ENCODE data around the gene MEGF6.
A peak's percentile ranks its signal among the peaks of the same experiment; 100 is the strongest.

Gene MEGF6

DNA sequence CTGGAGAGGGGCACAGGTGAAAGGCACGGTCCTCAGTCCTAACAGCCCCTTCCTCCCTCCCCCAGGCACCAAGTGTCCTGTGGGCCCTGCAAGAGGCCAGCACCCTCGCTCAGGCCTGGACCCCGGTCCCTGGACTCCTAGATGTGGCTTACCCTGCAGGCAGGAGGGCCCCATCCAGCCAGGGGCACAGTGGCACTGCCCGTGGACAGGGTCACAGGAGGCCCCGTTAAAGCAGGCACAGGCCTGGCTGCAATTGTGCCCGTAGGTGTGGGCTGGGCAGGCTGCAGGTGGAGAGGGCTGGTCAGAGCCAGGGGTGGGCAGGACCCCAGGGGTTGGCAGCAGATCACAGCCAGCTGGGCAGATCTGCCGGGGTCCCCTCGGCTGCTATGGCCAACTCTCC is 112.3 kb downstream of the MEGF6 start:
- no peak for DNase-seq

DNA sequence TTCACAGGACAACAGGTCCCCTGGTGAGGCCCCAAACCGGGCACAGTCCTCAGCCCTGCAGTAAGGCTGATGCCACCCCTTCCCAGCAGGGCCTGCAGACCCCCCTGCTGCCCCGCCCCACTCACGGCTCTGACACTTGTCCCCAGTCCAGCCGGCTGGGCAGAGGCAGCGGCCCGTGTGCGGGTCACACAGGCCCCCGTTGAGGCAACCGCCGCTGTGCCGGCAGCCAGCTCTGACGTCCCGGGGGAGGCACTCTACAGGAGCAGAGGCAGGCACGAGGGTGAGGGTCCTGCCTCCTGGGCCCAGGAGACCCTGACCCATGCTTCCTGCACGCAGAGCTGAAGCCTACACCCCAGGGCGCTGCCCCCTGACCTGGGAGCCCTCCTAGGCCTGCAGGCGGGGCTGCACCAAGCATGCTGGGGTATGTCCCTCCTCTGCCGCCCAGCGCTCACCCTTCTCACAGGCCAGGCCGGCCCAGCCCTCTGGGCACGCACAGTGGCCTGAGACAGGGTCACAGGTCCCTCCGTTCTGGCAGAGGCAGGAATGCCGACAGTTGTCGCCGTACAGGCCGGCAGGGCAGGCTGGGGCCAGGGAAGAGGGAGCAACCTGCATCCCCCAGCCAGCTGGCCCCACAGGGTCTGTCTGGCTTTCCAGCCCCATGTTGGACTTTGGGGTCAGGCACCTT is 112.9 kb downstream of the MEGF6 start:
- no peak for DNase-seq

DNA sequence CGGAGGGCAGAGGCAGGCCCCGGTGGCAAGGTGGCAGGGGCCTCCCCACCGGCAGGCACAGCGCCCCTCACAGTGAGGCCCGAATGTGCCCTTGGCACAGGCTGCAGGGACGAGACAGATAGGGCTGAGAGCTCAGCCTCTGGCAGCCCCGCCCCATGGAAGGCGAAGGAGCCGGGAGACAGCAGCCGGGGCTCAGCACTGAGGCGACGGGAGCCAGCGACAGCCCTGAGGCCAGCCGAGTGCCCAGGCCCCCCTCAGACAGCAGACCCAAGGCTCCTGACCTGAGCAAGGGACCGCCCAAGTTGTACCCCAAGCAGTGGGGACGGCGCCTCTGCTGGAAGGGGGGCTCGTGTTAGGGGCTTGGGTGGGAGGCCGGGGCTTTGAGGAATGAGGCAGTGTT is 113.8 kb downstream of the MEGF6 start:
- no peak for DNase-seq

DNA sequence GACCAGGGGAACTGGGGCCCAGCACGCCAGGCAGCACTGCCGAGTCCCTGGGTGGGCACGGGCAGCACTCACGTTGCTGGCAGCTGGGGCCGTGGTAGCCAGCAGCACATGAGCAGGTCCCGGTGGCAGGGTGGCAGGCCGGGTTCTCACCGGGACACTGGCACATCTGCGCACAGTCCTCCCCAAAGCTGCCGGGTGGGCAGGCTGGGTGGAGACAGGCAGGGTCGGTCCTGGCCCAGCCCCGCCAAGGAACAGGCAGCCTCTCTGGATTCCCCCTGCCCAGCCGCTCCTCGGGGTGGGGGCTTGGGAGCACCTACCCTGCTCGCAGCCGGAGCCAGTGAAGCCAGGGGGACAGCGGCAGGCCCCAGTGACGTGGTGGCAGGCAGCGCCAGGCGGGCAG is 114.4 kb downstream of the MEGF6 start:
- no peak for DNase-seq

DNA sequence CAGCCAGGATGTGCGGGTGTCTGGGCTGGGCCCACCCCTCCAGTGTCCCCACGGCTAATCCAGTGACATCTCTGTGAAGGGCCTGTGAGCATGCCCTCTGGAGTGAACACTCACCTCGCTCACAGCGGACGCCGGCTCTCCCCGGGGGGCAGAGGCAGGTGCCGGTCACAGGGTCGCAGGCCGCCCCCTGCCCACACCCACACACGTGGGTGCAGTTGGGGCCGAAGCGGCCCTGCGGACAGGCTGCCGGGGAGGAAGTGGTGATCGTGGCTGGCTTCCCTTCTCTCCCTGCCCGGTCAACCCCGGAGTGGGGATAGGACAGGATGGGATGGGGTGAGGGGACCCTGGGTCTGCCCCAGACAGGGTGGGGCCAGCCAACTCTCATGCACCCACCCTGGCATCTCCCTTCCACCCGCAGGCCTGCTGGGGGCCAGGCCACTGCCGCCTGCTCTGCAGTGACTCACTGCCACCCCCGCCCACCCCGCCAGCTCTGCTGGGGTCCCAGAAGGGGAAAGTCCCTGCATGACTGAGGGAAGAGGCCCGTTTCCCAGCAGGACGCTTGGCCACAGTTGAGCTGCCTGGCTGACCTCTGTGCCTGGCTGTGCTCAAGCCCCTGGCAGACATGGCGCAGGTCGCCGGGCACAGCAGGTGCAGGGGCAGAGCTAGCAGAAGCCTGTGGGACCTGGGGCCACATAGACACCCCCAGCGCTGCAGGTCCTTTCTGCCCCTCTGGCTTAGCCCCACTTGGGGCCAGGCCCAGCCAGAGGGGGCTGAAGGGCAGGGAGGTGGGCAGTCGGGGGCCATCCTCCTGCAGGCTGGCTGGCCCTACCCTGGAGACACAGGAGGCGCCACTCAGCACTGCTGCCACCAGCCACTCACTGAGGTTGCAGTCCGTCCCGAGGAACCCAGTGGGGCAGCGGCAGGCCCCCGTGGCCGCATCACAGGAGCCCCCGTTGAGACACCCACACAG is 115.2 kb downstream of the MEGF6 start:
- DNase-seq: no peak

DNA sequence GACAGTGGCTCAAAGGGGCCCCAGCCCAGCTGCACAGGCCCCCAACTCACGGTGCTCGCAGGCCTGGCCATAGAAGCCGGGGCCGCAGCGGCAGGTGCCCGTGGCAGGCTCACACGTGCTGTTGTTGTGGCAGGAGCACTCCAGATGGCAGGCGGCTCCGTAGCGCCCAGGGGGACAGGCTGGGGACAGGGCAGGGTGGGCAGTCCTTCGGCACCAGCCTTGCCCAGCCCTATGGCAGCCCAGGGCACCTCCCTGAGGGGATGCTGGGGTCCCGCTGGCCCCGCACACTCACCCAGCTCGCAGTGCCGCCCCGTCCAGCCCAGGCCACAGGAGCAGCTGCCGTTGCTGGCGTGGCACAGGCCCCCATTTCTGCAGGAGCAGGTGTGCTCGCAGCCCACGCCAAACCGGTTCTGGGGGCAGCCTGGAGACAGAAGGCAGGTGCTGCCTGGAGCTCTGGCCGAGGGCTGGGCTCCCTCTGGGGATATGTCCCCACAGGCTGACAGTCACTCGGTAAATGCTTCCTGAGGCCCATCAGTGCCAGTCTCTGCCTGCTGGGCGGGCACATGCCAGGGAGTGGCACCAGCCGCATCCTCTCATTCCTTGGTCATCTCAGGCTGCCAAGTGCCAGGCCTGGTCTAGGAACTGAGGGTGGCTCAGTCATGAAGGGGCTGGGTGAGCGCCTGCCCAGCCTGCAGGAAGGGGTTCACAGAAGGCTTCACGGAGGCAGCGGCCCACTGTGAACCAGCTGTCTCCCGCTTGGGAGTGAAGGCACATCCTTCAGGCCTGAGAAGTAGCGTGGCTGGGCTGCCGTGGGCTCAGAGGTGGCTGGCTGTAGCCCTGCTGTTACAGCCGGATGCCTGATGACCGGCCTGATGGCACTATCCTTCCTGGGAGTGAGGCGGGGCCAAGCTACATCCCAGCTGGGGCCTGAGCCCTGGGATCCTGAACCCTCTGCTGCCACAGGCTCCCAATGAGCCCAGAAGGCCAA is 116.7 kb downstream of the MEGF6 start:
- DNase-seq: peak; percentile 90

DNA sequence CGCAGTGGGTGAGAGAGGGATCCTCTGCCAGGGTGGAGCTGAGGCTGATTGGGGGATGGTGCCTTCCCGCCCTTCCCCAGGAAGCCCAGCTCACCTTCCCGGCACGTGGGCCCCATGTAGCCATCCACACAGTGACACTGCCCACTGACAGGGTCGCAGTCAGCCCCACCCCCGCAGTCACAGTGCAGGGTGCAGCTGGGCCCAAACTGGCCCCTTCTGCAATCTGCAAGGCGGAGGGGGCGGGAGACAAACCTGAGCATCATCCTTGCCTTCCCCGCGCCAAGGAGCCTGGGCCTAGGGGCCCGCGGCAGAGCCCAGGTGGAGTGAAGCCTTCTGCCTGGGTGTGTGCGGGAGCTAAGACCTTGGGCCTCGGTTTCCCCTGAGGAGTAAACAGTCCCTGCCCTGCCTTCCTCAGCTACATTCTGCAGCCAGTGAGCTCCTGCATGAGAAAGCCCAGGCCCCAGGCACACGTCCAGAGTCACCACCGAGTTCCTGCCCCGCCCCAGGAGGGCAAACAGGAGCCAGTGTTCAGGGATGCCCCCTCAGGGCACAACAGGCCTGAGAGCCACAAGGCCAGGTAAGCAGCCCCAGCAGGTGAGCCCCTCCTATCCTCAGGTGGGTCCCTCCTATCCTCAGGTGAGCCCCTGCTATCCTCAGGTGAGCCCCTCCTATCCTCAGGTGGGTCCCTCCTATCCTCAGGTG is 118.6 kb downstream of the MEGF6 start:
- DNase-seq: no peak

DNA sequence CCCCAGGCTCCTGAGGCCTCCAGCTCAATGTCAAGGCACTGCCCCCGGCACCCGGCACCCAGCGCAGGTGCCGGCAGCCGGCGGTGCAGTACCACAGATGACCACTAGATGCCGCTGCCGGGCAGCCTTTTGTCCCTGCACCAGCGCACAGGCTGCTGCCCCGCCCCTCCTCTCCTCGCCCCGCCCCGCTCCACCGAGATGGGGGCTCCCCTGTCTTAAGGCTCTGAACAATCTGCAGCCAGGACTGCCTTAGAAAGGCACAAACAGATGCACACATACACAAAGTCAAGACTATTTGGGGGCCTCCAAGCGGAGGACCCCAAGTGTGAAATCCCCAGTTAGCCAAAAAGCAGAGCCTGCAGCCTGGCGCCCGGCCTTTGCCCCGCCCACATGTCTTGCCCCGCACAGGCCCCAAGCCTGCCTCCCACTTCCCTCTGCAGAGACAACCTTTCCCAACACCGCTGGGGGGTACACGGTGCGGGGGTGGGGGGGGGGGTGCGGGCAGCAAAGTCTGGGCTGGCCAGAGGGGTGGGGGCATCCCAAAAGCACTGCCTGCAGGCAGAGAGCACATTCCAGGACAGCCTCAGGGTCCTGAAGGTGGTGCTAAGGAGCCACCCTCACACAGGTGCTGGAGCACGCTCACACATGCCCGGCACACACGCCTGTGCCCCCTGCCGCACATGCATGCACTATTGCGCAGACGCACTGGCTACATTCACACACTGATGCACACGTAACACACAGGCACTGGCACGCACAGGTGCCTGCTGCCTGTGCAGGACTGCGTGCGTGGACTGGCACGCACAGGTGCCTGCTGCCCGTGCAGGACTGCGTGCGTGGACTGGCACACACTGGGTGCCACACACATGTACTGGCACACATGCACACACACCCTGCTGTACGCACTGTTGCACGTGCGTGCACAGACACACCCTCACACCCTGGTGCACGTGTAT is 119.7 kb downstream of the MEGF6 start:
- DNase-seq: peak; percentile 53

DNA sequence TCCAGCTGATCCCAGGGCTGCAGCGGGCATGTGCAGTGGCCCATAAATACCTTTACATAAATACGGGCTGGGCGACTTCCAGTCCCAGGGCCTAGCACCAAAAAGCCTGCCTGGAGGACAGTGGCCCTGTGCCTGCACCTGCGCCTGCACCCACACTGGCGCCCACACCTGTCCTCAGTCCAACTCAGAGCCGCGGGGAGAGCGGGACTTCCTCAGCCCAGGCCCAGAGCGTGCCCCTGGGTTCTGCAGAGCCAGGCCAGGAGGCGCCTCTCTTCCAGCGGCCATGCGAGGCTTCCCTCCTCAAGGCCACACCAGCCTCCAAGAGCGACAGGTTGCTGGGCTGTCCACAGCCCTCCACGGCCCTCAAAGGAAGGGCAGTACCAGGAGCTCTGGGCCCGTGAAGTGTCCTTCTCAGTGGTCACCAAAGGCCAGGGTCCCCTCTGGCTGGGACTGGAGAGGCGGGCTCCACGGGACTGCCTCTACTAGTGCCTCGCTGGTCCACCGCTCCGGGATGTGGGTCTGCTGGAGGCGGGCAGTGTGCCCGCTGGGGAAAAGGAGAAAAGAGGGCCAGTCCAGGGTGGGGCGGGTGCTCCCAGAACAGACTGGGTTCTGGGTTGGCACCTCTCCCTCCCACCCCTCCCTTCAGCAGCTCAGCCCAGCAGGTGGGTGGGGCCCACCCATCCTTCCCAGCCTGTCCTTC is 121.1 kb downstream of the MEGF6 start:
- DNase-seq: no peak

DNA sequence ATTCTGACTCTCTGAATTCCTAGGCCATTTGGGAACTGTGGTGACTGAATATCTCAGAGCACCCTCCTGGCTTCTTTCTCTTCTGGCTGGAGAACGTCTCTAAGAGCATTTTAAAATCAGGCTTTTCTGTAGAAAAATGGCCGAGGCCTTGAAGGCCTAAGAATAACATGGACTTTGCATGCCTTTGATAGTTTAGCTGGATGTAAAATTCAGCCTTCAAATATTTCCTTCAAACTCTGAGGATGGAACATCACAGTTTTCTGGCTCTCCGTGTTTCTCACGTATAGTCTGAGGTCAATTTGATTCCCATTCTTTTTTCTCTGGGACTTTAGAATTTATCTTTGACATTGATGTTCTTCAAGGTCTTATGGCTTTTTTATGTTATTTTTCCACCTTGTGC is 122.9 kb downstream of the MEGF6 start:
- DNase-seq: no peak

DNA sequence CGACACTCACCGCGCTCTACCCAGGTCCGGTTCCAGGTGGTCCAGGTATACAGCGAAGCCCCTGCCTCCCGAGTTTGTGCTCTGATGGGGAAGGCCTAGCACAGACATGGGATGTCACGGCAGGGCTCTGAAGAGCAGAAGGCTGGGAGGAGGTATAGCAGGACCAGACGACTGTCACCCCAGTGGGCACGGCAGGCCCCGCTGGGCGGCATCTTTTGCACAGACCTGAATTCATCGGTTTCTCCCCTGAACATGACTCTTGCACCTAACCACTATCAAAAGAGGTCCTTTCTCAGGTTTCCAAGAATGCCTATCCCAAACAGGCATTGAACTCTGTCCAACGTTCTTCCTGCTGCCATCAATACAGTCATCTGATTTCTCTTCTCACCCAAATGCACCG is 126.3 kb downstream of the MEGF6 start:
- DNase-seq: no peak

DNA sequence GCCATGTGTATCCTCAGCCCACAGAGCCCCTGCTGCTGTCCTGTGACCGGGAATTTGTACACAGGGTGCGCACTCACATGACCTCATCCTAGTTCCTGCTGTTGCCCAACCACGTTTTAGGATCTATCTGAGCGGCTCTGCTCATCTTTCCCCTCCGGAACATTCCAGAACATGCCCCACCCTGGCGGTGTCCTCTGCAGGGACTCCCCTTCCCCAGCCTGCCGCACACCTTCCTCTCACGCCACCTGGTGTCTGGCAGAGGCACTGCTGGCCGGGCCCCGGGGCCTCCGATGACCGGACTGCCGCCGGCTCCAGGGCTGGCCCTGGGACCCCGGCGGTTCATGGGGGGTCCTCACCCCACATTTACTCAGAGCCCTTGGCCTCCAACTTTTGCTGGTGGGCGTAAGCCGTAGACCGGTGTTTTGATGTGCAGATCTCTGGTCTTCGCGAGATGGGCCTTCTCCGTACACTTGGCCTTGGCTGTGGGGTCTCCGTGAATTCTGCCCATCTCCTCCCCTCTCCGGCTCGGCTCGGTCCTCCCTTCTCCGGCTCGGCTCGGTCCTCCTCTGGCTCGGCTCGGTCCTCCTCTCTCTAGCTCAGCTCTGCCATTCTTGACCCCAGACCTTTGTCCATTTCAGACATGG is 127.4 kb downstream of the MEGF6 start:
- no peak for DNase-seq

DNA sequence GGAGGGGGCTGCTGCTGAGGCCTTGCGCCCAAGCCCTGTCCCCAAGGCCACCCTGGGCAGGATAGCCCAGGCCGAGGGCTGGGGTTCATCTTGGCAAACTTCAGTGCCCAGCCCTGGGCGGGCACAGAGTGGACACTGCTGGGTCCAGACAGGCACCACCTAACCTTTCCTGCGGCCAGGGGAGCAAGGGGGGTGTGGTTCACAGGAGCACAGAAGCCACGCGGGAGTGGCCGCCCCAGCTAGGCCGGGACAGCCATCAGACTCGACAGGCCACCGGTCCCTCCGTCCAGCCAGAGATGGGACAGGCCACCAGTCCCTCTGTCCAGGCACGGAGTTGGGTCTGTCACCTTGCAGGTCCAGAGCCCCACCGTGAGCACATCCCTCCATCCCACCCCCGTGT is 127.9 kb downstream of the MEGF6 start:
- no peak for DNase-seq

DNA sequence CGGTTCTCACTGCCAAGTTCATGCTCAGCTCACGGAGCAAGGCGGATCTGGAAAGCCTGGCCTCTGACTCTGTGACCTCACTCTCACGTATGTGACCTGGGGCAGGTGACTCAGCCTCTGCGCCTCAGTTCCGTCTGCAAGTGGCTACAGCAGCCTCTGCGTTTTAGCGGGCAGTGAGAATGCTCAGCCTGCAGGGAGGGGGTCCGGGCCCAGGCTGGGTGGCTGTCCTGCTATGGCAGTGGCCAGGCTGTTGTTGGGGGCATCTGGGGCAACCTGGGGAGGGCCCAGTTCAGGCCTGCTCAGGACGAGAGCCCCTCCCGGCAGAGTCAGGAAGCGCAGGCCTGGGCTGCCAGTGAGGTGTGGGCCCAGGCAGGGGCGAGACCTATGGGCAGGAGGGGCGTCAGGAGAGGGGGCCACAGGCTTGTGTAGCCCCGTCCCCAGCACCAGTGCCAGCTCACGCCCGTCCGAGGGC is 128.9 kb downstream of the MEGF6 start:
- no peak for DNase-seq

DNA sequence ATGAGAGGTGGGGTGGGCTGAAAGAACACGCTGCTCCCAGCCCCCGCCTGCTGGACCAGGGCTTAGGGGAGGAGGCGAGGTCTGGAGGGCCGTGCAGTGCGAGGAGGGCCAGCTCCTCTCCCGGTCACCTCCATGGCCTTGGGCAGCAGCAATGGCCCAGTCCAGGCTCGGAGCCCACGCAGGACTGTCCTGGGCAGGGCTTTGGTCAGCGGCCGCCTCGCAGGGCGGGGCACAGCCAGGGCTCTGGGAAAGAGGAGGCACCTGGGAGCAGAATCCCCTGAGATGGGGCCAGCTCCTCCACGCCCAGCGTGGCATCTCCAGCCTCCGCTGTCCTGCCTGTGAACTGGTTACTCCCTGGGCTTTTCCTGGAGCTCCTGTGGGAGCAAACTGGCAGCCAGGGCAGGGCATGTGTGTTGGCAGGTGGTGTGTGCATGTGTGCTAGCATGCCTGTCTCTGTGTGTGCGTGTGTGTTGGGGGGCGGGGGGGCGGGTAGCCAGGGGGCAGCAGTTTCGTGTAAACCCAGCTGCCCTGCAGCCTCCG is 129.4 kb downstream of the MEGF6 start:
- no peak for DNase-seq

DNA sequence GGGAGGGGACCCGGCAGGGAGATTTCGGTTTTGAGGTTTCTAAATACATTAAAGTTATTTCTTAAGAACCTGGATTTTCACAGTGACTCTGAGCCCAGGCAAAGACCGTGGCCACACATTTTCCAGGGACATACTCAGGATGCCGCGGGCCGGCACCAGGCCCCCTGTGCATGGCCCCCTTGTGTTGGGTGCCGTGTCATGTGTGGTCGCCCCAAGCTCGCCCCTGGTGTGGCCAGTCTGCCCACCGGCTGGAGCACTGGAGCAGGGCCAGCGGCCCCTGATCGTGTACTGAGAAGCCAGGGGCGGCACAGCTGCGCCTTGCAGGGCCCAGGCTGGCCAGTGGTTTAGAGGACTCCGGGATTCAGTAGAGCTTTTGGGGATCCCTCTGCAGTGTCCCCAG is 130.3 kb downstream of the MEGF6 start:
- DNase-seq: no peak

DNA sequence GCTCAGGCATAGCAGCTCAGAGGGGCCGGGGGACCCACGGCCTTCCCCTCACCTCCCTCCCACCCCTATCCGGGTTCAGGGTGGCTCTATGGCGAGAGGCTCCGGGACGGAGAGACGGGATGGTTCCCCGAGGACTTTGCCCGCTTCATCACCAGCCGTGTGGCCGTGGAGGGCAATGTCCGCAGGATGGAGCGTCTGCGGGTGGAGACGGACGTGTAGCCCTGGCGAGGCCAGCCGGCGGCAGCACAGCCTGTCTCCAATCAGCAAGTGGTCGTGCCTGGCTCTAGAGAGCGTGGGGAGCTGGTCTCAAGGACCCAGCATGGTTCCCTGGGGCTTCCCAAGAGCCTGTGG is 131.0 kb downstream of the MEGF6 start:
- DNase-seq: no peak

DNA sequence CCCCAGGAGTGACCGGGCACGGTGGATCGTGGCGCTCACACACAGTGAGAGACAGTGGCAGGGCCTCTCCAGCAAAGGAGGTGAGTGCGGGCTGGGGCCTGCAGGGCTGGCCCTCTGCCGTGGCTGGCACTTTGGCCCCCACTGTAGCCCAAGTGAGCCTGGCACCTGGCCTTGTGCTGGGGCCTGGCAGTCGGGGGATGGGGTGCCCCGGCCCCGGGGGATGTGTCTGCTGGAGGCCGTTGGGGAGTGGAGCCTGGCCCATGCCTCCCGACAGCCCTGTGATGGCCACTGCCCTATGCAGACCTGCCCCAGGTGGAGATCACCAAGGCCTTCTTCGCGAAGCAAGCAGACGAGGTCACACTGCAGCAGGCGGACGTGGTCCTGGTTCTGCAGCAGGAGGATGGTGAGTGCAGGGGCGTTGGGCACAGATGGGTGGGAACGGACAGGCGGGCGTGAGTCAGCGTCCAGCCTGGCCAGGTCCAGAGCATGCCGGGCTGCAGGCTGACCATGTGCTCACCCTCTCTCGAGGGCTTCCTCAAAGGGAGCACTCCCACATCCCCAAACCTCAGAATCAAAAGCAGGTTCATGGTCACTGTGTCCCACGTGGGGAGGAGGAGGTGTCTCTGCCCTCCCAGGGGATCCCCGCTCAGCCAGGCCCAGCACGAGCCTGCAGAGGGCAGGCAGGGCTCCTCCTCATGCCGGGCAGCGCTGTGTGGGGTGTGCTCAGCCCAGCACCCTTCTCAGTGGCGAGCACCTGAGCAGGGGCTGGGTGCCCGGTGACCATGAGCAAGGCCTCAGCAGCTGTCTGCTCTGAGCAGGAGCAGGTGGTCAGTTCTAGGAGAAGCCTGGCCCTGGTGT is 131.6 kb downstream of the MEGF6 start:
- no peak for DNase-seq

DNA sequence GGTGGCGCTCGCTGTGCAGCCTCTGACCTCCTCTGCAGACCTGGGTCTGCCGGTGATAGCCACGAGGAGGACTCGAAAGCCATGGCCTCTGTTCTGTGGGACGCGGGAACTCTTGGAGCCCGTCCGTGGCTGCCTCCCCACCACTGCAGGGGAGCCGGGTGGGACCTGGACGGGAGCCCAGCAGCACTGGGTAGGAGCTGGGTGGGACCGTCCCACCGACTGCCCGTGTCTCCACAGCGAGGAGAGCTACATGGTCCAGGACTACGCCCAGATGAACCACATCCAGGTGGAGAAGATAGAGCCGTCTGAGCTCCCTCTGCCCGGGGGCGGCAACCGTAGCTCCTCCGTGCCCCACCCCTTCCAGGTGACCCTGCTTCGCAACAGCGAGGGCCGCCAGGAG is 133.1 kb downstream of the MEGF6 start:
- no peak for DNase-seq

All from NCI-H1105 (cell line).